ENCODE results near the gene INTS2.

The INTS2 gene

DNA sequence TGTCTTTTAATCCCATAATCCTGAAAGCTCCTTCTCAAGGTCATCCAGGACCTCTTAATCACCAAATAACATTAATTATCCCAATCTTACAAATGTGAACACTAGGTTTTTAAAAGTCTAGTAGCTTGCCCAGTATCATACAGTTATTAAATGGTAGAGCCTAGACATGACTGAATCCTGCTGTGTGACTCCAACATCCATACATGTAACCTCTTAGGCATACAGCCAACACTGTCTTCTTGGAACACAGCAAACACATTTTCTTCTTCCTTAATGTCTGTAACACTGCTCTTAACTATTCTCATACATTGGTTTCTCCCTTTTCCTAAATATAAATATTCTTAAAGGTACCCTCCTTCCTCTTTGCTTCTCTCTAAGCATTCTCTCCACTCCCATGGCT lies 78.1 kb downstream of the INTS2 start:
- Mint-ChIP-seq H3K4me1 (ENCODE audit: low read depth) (no peaks in the 10 kb centered on the region), H3K27me3 (no peaks in the 10 kb centered on the region), H3K9me3 (no peaks in the 10 kb centered on the region), H3K27ac (no peak overlapping the region), H3K4me3 (no peak overlapping the region), H3K36me3 (ENCODE audit: low read depth) (peaks cover 66% of the 10 kb centered on the region)
- no peak for DNase-seq

- Mint-ChIP-seq H3K36me3 (ENCODE audit: low read depth) (peaks cover 65% of the 10 kb centered on the region), H3K4me3 (no peak overlapping the region), H3K4me1 (ENCODE audit: low read depth) (no peaks in the 10 kb centered on the region), H3K9me3 (no peaks in the 10 kb centered on the region), H3K27ac (no peak overlapping the region), H3K27me3 (no peaks in the 10 kb centered on the region)
- no peak for DNase-seq
Observed at GRCh38 chr17:61848896-61849295, 78.9 kb downstream of the INTS2 start.

- Mint-ChIP-seq H3K4me3 (no peak overlapping the region), H3K27ac (no peak overlapping the region), H3K27me3 (no peaks in the 10 kb centered on the region), H3K9me3 (no peaks in the 10 kb centered on the region), H3K36me3 (ENCODE audit: low read depth) (peaks cover 61% of the 10 kb centered on the region), H3K4me1 (ENCODE audit: low read depth) (no peaks in the 10 kb centered on the region)
- DNase-seq, result no peak
Observed at GRCh38 chr17:61848247-61848646, 79.5 kb downstream of the INTS2 start.

DNA sequence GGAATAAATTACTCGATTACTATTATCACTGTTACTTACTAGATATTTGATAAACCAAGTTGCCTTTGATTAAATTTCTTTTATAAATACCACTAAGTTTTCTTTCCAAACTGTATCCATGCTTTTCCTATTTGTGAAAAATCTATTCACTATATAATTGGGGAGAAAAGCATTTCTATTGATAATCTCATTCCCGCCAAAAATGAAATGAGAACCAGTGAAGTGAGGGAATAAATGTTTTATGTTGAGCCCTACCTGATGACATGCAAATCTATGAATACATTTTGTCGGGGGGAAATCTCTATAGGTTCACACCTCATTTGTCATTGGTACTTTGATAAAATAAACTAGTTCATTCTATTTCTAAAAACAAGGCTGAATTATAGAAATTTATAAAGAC lies 80.1 kb downstream of the INTS2 start:
- Mint-ChIP-seq H3K27ac (no peak overlapping the region), H3K4me3 (no peak overlapping the region), H3K36me3 (ENCODE audit: low read depth) (peaks cover 61% of the 10 kb centered on the region), H3K4me1 (ENCODE audit: low read depth) (no peaks in the 10 kb centered on the region), H3K9me3 (no peaks in the 10 kb centered on the region), H3K27me3 (no peaks in the 10 kb centered on the region)
- DNase-seq, result no peak

- no peak overlapping the region for H3K4me3 Mint-ChIP-seq
- no peak overlapping the region for H3K27ac Mint-ChIP-seq
- no peaks in the 10 kb centered on the region for H3K9me3 Mint-ChIP-seq
- no peaks in the 10 kb centered on the region for H3K27me3 Mint-ChIP-seq
- H3K4me1 Mint-ChIP-seq (ENCODE audit: low read depth), result no peaks in the 10 kb centered on the region
- H3K36me3 Mint-ChIP-seq (ENCODE audit: low read depth), result peaks cover 54% of the 10 kb centered on the region
- DNase-seq, result no peak
Observed at GRCh38 chr17:61846761-61847375, 80.9 kb downstream of the INTS2 start.

DNA sequence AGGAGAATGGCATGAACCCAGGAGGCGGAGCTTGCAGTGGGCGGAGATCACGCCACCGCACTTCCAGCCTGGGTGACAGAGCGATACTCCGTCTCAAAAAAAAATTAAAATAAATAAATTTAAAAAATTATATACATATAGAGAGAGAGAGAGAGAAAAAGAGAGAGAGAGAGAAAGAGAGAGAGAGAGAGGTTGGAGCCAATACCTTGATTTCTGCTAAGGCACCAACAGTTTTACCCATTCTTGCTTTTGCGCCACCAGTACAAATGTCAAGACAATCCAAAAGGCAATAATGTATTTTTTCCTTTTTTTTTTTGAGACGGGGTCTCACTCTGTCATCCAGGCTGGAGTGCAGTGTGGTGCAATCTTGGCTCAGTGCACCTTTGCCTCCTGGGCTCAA lies 81.7 kb downstream of the INTS2 start:
- Mint-ChIP-seq H3K36me3 (ENCODE audit: low read depth) (peaks cover 54% of the 10 kb centered on the region), H3K9me3 (no peaks in the 10 kb centered on the region), H3K4me1 (ENCODE audit: low read depth) (no peaks in the 10 kb centered on the region), H3K27ac (no peak overlapping the region), H3K4me3 (no peak overlapping the region), H3K27me3 (no peaks in the 10 kb centered on the region)
- DNase-seq, result no peak

- H3K27me3 Mint-ChIP-seq, result no peaks in the 10 kb centered on the region
- H3K27ac Mint-ChIP-seq, result no peak overlapping the region
- peaks cover 43% of the 10 kb centered on the region for H3K36me3 Mint-ChIP-seq (ENCODE audit: low read depth)
- no peak for DNase-seq
- no peaks in the 10 kb centered on the region for H3K4me1 Mint-ChIP-seq (ENCODE audit: low read depth)
- no peaks in the 10 kb centered on the region for H3K9me3 Mint-ChIP-seq
- no peak overlapping the region for H3K4me3 Mint-ChIP-seq
Observed at GRCh38 chr17:61843435-61843834, 84.3 kb downstream of the INTS2 start.

DNA sequence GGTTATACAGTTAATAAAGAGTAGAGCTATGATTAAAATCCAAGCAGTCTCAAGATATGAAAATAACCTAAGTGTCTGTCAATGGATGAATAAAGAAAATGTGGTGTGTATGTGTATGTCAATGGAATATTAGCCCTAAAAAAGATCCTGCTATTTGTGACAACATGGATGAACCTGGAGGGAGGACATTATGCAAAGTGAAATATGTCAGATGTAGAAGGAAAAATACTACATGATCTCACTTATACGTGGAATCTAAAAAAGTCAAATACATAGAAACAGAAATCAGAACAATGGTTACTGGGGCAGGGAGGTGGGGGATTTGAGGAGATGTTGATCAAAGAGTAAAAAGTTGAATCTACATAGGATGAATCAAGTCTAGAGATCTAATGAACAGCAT lies 84.9 kb downstream of the INTS2 start:
- no peak overlapping the region for H3K27ac Mint-ChIP-seq
- H3K36me3 Mint-ChIP-seq (ENCODE audit: low read depth), result peaks cover 43% of the 10 kb centered on the region
- DNase-seq, result no peak
- H3K4me1 Mint-ChIP-seq (ENCODE audit: low read depth), result no peaks in the 10 kb centered on the region
- H3K9me3 Mint-ChIP-seq, result no peaks in the 10 kb centered on the region
- no peak overlapping the region for H3K4me3 Mint-ChIP-seq
- H3K27me3 Mint-ChIP-seq, result no peaks in the 10 kb centered on the region

GRCh38 chr17:61839300-61839786 lies 88.4 kb downstream of the INTS2 start:
- Mint-ChIP-seq H3K9me3 (no peaks in the 10 kb centered on the region), H3K36me3 (ENCODE audit: low read depth) (peaks cover 18% of the 10 kb centered on the region), H3K27me3 (no peaks in the 10 kb centered on the region), H3K27ac (no peak overlapping the region), H3K4me3 (no peak overlapping the region), H3K4me1 (ENCODE audit: low read depth) (no peaks in the 10 kb centered on the region)
- DNase-seq, result no peak

GRCh38 chr17:61837175-61838051 lies 90.4 kb downstream of the INTS2 start:
- Mint-ChIP-seq H3K4me3 (no peak overlapping the region), H3K27ac (no peak overlapping the region), H3K9me3 (no peaks in the 10 kb centered on the region), H3K36me3 (ENCODE audit: low read depth) (peaks cover 8% of the 10 kb centered on the region), H3K4me1 (ENCODE audit: low read depth) (no peaks in the 10 kb centered on the region), H3K27me3 (no peaks in the 10 kb centered on the region)
- peak; percentile 55 for DNase-seq

DNA sequence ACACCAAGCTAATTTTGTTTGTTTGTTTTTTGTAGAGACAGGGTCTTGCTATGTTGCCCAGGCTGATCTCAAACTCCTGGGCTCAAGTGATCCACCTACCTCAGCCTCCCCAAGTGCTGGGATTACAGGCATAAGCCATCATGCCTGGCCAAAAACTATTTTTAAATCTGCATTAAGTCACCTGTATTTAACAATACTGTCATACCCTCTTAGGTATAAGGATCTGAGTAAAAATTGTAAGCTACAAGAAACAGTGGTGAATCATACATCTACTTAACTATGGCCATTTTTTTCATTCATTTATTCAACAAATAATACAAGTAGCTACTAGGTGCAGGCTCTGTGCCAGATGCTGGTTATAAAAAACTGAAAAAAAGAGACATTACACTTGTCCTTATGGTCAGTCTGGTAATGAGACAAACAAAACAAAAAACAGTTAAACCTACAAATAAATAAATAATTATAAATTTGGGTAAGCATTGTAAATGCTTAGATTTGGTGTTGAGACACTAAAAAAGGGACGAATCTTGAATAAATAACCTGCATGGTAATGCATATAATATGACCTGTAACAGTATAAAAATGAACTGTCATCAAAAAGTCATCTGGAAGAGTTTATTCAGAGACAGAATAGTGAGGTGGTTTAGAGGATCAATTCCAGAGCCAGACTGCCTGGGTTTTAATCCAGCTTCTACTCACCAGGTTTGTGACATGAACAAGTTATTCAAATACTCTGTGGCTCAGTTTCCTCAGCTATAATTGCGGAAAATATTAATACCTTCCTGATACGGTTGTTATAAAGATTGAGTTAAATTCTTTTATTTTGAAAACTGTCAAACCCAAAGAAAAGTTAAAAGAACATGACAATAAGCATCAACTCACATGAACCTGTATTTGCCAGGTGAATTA lies 91.3 kb downstream of the INTS2 start:
- H3K4me3 Mint-ChIP-seq, result no peak overlapping the region
- H3K9me3 Mint-ChIP-seq, result no peaks in the 10 kb centered on the region
- DNase-seq, result no peak
- peaks cover 5% of the 10 kb centered on the region for H3K36me3 Mint-ChIP-seq (ENCODE audit: low read depth)
- H3K27ac Mint-ChIP-seq, result no peak overlapping the region
- no peaks in the 10 kb centered on the region for H3K4me1 Mint-ChIP-seq (ENCODE audit: low read depth)
- no peaks in the 10 kb centered on the region for H3K27me3 Mint-ChIP-seq

- no peak overlapping the region for H3K4me3 Mint-ChIP-seq
- no peaks in the 10 kb centered on the region for H3K9me3 Mint-ChIP-seq
- H3K27ac Mint-ChIP-seq, result no peak overlapping the region
- H3K4me1 Mint-ChIP-seq (ENCODE audit: low read depth), result no peaks in the 10 kb centered on the region
- H3K27me3 Mint-ChIP-seq, result no peaks in the 10 kb centered on the region
- no peak for DNase-seq
- no peaks in the 10 kb centered on the region for H3K36me3 Mint-ChIP-seq (ENCODE audit: low read depth)
Observed at GRCh38 chr17:61835606-61836005, 92.2 kb downstream of the INTS2 start.

DNA sequence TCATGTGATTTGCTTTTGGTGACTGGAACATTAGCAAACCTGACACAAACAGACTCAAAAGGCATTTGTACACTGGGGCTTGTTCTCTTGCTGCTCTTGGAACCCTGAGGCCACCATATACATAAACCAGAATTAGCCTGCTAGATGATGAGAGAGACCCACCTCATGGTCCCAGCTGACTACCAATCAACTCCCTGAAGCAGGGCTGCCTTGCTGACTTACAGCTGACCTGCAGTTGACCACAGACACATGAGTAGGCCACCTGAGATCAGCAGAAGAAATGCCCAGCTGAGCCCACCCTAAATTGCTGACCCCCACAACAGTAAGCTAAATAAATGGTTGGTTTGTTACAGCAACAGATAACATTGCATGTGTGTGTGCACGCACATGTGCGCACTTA lies 93.2 kb downstream of the INTS2 start:
- Mint-ChIP-seq H3K27me3 (no peaks in the 10 kb centered on the region), H3K27ac (no peak overlapping the region), H3K9me3 (no peaks in the 10 kb centered on the region), H3K4me3 (no peak overlapping the region), H3K36me3 (ENCODE audit: low read depth) (peaks cover under 1% of the 10 kb centered on the region), H3K4me1 (ENCODE audit: low read depth) (no peaks in the 10 kb centered on the region)
- no peak for DNase-seq

- no peaks in the 10 kb centered on the region for H3K9me3 Mint-ChIP-seq
- no peaks in the 10 kb centered on the region for H3K4me1 Mint-ChIP-seq (ENCODE audit: low read depth)
Observed at GRCh38 chr17:61833536-61834193, 94.1 kb downstream of the INTS2 start.

More at GRCh38 chr17:61833536-61834193, 94.1 kb downstream of the INTS2 start:
- Mint-ChIP-seq H3K36me3 (ENCODE audit: low read depth) (peaks cover 1% of the 10 kb centered on the region), H3K4me3 (no peak overlapping the region), H3K27me3 (no peaks in the 10 kb centered on the region), H3K27ac (no peak overlapping the region)
- DNase-seq, result no peak

Measured in activated T-cell treated with anti-CD3 and anti-CD28 coated beads, Interleukin-2, amount 50 U/mL, for 24 hours (primary cell).